NCI-H2171 treated with DMSO at 0.1 percent for 48 hours (cell line): Measurements from ENCODE around the gene PRKCZ.
"Not testable (repeated sequence)": the region's sequence is repeated elsewhere in the genome, so short reads cannot be mapped to it uniquely, and the experiment has no call there.

ENCODE experiments used
- DNase-seq: peaks from one replicate; lab custom pipeline; 2025; lab: John Stamatoyannopoulos, UW

Gene PRKCZ

DNA sequence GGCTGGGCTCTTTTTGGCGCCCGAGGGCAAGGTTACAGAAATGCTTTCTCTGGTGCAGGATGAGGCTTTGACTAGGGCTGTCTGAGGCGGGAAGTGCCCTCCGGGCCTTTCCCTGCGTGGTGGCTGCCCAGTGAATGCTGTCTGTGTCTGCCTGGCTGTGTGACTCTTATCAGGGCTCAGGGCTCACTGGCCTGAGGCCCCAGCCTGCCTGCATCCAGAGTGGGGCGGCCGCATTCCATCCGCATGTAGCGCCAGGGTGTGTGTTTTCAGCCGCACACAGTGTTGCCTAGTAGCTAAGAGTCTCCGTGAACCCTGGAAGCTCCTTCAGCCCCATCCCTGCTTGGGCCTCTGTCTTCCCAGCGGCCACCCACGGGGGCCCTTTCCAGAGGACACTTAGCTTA, 85.2 kb downstream of the PRKCZ start:
- DNase-seq, result no peak

- no peak for DNase-seq
Observed at GRCh38 chr1:2135941-2136340, 85.7 kb downstream of the PRKCZ start.

- no peak for DNase-seq
Observed at GRCh38 chr1:2136386-2137235, 86.4 kb downstream of the PRKCZ start.

DNA sequence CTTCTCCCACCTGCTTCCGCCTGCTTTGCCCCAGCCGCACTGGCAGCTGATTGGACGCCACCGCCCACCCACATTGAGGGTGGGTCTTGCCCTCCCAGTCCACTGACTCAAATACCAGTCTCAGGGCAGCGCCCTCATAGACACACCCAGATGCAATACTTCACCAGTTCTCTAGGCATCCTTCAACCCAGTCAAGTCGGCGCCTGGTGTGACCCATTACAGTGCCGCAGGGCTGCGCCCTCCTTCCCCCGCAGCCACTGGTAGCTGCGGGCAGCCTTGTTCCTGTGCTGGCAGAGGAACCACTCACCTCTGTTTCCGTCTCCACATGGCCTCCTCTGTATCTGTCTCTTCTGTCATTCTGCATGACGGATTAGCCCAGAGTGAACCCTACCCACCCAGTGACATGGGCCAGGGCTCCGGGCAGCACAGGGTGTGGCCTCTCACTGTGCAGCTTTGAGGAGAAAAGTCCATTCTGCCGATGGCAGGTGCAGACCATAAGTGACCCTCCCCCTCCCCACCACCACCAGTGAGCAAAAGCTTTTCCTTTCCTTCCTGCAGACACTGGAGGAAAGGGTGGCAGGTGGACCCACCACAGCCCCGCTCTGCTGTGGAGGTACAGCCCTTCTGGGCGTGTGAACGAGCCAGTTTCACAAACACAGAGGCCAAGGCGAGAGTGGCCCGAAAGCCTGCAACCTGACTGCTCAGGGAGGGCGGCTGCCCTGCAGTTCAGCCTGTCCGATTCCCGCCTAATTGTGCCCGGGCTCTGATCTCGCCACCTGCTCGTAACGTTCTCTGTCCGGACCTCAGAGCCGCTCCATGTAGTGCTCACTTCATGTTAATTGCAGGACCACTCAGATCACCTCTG, 87.3 kb downstream of the PRKCZ start:
- DNase-seq, result no peak

DNA sequence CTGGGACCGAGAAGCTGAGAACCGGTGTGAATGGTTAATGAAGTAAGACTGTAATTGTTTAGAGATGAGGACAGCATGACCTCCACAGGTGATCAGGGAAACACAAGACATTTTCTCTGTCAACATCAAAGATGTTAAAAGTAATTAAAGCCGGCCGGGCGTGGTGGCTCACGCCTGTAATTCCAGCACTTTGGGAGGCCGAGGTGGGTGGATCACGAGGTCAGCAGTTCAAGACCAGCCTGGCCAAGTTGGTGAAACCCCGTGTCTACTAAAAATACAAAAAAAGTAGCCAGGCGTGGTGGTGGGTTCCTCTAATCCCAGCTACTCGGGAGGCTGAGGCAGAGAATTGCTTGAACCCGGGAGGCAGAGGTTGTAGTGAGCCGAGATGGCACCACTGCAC, 88.9 kb downstream of the PRKCZ start:
- DNase-seq, result not testable (repeated sequence)

- DNase-seq, result no peak
Observed at GRCh38 chr1:2141025-2141424, 90.8 kb downstream of the PRKCZ start.

GRCh38 chr1:2143814-2144500, 93.7 kb downstream of the PRKCZ start:
- no peak for DNase-seq

DNA sequence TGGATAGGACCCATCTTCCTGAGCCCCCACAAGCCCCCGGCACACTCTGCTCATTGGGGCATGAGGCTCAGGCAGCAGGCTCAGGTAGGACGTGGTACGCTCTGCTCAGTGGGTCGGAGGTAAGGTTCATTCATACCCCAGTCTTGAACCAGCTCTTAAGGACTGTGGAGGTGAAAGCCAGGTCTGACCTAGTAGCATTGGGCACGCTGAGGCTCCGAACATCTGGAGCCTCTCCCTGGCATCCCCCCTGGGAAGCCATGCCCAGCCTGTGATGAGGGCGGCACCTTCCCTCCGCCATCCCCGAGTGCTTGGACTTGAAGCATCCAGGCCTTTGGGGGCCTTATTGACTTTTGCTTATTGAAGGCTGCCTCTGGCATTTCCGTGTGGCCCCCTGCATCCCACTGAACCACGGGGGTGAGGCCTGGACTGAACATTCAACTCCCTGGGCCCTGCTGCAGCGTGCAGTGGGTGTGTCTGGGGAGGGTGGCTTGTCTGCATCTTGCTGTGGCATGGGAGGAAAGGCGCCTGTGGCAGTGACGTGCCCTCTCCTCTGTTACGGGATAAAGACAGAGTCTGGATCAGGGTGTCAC, 94.4 kb downstream of the PRKCZ start:
- no peak for DNase-seq

GRCh38 chr1:2145946-2146835, 96.0 kb downstream of the PRKCZ start:
- DNase-seq, result no peak

DNA sequence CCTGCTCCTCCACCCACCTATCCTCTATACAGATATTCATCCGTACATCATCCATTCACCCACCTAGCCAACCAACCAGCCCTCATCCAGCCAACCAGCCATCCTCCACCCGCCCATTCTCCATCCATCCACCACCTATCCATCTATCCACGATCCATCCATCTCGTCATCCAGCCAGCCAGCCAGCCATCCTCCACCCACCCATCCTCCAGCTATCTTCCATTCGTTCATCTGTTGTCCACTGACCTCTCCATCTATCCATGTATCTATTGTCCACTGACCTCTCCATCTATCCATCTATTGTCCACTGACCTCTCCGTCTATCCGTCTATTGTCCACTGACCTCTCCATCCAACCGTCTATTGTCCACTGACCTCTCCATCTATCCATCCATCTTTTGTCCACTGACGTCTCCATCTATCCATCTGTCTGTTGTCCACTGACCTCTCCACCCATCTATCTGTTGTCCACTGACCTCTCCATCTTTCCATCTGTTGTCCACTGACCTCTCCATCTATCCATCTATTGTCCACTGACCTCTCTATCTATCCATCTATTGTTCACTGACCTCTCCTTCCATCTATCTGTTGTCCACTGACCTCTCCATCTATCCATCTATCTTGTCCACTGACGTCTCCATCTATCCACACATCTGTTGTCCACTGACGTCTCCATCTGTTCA, 96.8 kb downstream of the PRKCZ start:
- no peak for DNase-seq

- not testable (repeated sequence) for DNase-seq
Observed at GRCh38 chr1:2147869-2148268, 97.7 kb downstream of the PRKCZ start.

DNA sequence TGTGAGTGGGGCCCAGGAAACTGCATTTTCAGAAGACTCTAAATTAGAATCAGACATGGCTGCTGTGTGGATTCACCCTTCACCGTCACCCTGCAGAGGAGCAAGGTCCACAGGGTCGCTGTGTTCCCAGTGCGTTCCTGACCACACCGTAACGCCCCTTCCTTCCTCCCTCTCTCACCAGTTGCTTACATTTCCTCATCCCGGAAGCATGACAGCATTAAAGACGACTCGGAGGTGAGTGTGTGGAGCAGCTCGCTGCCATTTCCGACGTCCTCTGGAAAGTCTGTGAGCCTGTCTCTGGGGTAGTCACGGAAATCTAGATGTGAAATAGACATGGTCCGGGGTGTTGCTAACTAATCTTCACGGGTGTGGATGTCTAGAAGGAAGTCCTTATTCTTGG, 98.5 kb downstream of the PRKCZ start:
- DNase-seq, result no peak

DNA sequence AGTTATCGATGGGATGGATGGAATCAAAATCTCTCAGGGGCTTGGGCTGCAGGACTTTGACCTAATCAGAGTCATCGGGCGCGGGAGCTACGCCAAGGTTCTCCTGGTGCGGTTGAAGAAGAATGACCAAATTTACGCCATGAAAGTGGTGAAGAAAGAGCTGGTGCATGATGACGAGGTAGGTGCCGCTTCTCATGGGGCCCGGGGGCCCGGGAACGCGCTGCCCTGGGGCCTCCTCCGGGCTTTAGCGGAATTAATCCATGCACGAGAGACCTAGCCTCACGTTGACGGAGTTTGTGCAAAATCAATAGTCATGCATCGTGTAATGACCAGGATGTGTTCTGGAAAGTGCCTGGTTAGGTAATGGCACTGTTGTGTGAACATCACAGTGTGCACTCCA, 100.6 kb downstream of the PRKCZ start:
- no peak for DNase-seq

DNA sequence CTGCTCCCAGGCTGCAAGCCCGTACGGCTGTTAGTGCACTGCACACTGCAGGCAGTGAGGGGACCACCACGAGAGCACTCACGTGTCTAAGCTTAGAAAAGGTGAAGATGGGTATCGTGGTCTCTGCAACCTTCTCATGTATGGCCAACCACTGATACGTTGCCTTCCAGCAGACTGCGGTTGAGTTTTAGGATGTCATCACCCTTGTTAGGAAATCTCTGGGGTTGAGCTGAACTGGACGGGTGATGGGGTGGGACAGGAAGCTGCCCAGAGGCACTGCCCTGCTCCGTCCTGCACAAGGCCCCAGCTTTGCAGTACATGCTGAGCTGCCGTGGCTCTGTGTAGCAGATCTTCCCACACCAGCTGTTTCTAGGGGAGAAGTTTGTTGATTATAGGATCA, 101.0 kb downstream of the PRKCZ start:
- no peak for DNase-seq

DNA sequence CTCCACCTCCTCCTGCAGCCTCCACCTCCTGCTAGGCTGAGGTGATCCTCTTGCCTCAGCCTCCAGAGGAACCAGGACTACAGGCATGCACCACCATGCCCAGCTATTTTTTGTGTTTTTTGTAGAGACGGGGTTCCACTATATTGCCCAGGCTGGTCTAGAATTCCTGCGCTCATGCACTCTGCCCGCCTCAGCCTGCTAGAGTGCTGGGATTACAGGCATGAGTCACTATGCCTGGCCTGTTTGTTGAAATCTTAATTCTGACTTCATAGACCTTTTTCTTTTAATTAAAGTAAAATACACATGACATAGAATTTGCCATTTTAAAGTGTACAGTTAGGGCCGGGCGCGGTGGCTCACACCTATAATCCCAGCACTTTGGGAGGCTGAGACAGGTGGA, 101.7 kb downstream of the PRKCZ start:
- no peak for DNase-seq

DNA sequence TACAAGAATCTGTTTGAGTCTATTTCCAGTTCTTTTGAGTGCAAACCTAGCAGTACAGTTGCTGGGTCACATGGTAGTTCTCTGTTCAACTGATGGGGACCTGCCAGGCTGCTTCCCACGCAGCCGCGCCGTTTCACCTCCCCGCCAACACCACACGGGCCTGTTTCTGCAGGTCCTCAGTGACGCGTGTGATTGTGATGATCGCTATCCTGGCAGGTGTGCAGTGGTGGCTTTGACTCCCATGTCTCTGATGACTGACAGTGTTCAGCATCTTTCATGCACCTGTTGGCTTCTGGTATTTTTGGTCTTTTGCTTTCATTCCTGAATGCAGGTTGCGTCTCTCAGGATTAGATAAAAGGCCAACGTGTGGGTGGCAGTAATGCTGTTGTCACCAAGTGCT, 102.7 kb downstream of the PRKCZ start:
- DNase-seq, result no peak

GRCh38 chr1:2154022-2154421, 103.8 kb downstream of the PRKCZ start:
- no peak for DNase-seq

DNA sequence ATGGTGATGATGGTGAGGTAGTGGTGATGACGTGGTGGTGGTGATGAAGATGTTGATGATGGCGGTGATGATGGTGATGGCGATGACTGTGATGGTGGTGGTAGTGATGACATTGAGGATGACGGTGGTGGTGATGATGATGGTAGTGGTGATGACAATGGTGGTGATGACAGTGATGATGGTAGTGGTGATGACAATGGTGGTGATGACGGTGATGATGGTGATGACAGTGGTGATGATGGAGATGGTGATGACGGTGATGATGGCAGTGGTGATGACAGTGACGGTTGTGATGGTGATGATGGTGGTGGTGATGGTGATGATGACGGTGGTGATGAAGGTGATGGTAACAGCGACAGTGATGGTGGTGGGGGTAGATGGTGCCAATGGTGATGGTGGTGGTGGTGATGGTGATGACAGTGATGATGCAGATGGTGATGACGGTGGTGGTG, 105.0 kb downstream of the PRKCZ start:
- DNase-seq, result no peak

DNA sequence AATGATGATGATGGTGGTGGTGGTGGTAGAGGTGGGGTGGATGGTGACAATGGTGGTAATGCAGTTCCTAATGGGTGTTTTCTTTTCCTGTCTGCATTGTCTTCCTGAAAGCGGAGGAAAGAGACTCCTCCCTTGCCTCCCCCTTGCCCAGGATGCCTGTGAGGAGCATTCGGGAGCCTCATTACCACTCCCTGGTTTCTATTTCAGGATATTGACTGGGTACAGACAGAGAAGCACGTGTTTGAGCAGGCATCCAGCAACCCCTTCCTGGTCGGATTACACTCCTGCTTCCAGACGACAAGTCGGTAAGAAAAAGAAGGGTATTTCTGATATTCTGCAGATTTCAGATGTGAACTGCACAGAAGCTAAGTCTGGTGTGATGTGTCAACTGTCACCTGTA, 105.6 kb downstream of the PRKCZ start:
- DNase-seq, result no peak

GRCh38 chr1:2156866-2157265, 106.7 kb downstream of the PRKCZ start:
- DNase-seq, result no peak

GRCh38 chr1:2157856-2158255, 107.6 kb downstream of the PRKCZ start:
- no peak for DNase-seq
